Keratinocyte (primary cell): ENCODE results near the gene NARS2. TPM values are rescaled to one million over a fixed set of nuclear protein-coding genes. Genes with fewer than 3 reads are reported as not detected.

ENCODE experiments used
- DNase-seq: peaks from one replicate; pipeline ENCODE4 v3.0.0-alpha.2; 2011; ENCODE audit warnings: low read depth, missing footprints, low spot score
- FAIRE-seq: peaks from 2 replicates; lab custom pipeline; 2011; peaks lifted over from hg19 to GRCh38; lab: Jason Lieb, UNC
- H2AFZ ChIP-seq: 2 replicates; pipeline ENCODE4 v1.6.0; 2012; ENCODE audit warnings: low read length, control low read depth, inconsistent platforms; ENCODE audit not compliant: control insufficient read depth
- H3K27ac ChIP-seq: 2 replicates; pipeline ENCODE4 v1.5.1; 2011; ENCODE audit warnings: low read length; ENCODE audit not compliant: control insufficient read depth, insufficient read depth
- H3K27me3 ChIP-seq: 3 replicates; pipeline ENCODE4 v1.6.0; 2011; ENCODE audit warnings: low read length; ENCODE audit not compliant: control insufficient read depth, insufficient read depth; ENCODE audit errors: extremely low read depth
- H3K36me3 ChIP-seq, 2 experiments: 2 replicates in 1 of 2; 3 replicates in 1 of 2; pipeline ENCODE4 v1.5.1; 2011; ENCODE audit warnings: low read length in 2 of 2, mild to moderate bottlenecking in 1 of 2; ENCODE audit not compliant: control insufficient read depth in 2 of 2, insufficient read depth in 2 of 2; ENCODE audit errors: extremely low read depth in 1 of 2
- H3K4me1 ChIP-seq: 3 replicates; pipeline ENCODE4 v1.5.1; 2011; ENCODE audit warnings: low read length; ENCODE audit not compliant: control insufficient read depth, insufficient read depth; ENCODE audit errors: extremely low read depth
- H3K4me2 ChIP-seq: 3 replicates; pipeline ENCODE4 v1.6.0; 2011; ENCODE audit warnings: low read depth, low read length; ENCODE audit not compliant: control insufficient read depth, insufficient read depth; ENCODE audit errors: extremely low read depth
- H3K4me3 ChIP-seq, 3 experiments: fragments of 200-600 bp in 1 of 3; sonication (generic) in 1 of 3; 2 replicates in 2 of 3; 3 replicates in 1 of 3; pipeline ENCODE4 v1.5.1; 2011 to 2016; ENCODE audit warnings: low read length in 3 of 3, mild to moderate bottlenecking in 3 of 3, control low read depth in 2 of 3, inconsistent platforms in 1 of 3, low read depth in 1 of 3, mixed read lengths in 1 of 3, mixed run types in 1 of 3, moderate library complexity in 1 of 3; ENCODE audit not compliant: control insufficient read depth in 2 of 3, insufficient read depth in 2 of 3; ENCODE audit errors: extremely low read depth in 1 of 3
- H3K79me2 ChIP-seq: 2 replicates; pipeline ENCODE4 v1.6.0; 2012; ENCODE audit warnings: low read length; ENCODE audit not compliant: control insufficient read depth, insufficient read depth
- H3K9ac ChIP-seq: 3 replicates; pipeline ENCODE4 v1.6.0; 2011; ENCODE audit warnings: low read length; ENCODE audit not compliant: control insufficient read depth, insufficient read depth; ENCODE audit errors: extremely low read depth
- H3K9me1 ChIP-seq: 3 replicates; pipeline ENCODE4 v1.6.0; 2011; ENCODE audit warnings: low read length; ENCODE audit not compliant: control insufficient read depth, insufficient read depth; ENCODE audit errors: extremely low read depth
- H3K9me3 ChIP-seq: 2 replicates; pipeline ENCODE4 v1.5.1; 2012; ENCODE audit warnings: low read depth, low read length; ENCODE audit not compliant: control insufficient read depth
- H4K20me1 ChIP-seq: 3 replicates; pipeline ENCODE4 v1.6.0; 2011; ENCODE audit warnings: low read length; ENCODE audit not compliant: control insufficient read depth, insufficient read depth; ENCODE audit errors: extremely low read depth
- EZH2 ChIP-seq: IDR thresholded peaks from one replicate; pipeline ENCODE4 v1.6.1; 2012; ENCODE audit warnings: inconsistent platforms, mild to moderate bottlenecking, low read length, moderate library complexity
- dilution Hi-C: fragments of 300-500 bp; cut with MboI; formaldehyde crosslinking; loops from one replicate; pipeline ENCODE4 v1.7.0; 2020; ENCODE audit warnings: low sequenced_read_pairs; ENCODE audit not compliant: extremely low pct_ligation_motif_present
- polyA plus RNA-seq, 5 experiments: library from polyadenylated mRNA; depleted of rRNA in 3 of 5; stranded (reverse) in 3 of 5; stranded (forward) in 1 of 5; unstranded in 1 of 5; fragments of >200 nt; gene quantifications; 1 replicate in 1 of 5; 2 replicates in 3 of 5; 3 replicates in 1 of 5; pipeline versions ENCODE4 v1.2.1 to v1.2.3, GENCODE V29; 2011 to 2012; ENCODE audit warnings: missing spikeins in 2 of 5, low read depth in 1 of 5, low replicate concordance in 1 of 5
- TF ChIP-seq, protein P1 (sequence below), 3 experiments: IDR thresholded peaks in 1 of 3; conservative IDR thresholded peaks in 1 of 3; optimal IDR thresholded peaks in 1 of 3; 2 replicates in 2 of 3; 3 replicates in 1 of 3; pipeline versions ENCODE3 to v1.5.1; 2011; ENCODE audit warnings: low read length in 3 of 3, mild to moderate bottlenecking in 3 of 3, moderate library complexity in 2 of 3, control low read depth in 1 of 3, inconsistent platforms in 1 of 3; ENCODE audit not compliant: insufficient read depth in 2 of 3; ENCODE audit errors: extremely low read depth in 1 of 3

NARS2 gene
- polyA plus RNA-seq, 1 donor (not counting 4 experiments of a cell fraction or from before 2014, with no cell fraction given), result 28.8 TPM

DNA sequence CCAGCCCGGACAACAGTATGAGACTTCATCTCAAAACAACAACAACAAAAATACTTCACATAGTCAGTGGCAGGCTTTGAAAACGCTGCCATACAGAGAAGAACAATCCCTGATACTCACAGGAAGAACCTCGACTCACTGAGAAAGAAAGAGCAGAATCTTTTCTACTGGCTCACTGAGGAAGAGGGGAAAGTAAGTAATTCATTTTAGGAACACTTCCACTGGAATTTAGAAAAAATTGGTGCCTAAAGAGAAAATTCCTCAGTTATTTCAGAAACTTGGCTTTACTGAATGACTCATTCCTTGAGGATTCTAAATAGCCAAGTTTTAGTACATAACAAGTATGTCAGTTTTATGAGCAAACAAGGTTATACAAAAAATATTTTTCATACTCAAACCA lies 12.3 kb downstream of the NARS2 start:
- peaks cover 26% of the 10 kb centered on the region for H3K4me1 ChIP-seq
- H4K20me1 ChIP-seq, result peaks cover 2% of the 10 kb centered on the region
- no peak overlapping the region for H2AFZ ChIP-seq
- no peaks in the 10 kb centered on the region for H3K9me3 ChIP-seq
- H3K9ac ChIP-seq, result no peak overlapping the region
- FAIRE-seq (no peak), DNase-seq (no peak)
- H3K4me3 ChIP-seq, result no peak overlapping the region
- H3K79me2 ChIP-seq, result peaks cover 27% of the 10 kb centered on the region
- no peaks in the 10 kb centered on the region for H3K27me3 ChIP-seq
- dilution Hi-C loops, result no loop called here
- peak overlapping the region; percentile 33 for H3K4me2 ChIP-seq
- H3K9me1 ChIP-seq, result peaks cover 4% of the 10 kb centered on the region
- no peak for TF ChIP-seq EZH2
- TF ChIP-seq, protein P1, sequence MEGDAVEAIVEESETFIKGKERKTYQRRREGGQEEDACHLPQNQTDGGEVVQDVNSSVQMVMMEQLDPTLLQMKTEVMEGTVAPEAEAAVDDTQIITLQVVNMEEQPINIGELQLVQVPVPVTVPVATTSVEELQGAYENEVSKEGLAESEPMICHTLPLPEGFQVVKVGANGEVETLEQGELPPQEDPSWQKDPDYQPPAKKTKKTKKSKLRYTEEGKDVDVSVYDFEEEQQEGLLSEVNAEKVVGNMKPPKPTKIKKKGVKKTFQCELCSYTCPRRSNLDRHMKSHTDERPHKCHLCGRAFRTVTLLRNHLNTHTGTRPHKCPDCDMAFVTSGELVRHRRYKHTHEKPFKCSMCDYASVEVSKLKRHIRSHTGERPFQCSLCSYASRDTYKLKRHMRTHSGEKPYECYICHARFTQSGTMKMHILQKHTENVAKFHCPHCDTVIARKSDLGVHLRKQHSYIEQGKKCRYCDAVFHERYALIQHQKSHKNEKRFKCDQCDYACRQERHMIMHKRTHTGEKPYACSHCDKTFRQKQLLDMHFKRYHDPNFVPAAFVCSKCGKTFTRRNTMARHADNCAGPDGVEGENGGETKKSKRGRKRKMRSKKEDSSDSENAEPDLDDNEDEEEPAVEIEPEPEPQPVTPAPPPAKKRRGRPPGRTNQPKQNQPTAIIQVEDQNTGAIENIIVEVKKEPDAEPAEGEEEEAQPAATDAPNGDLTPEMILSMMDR (optimal IDR thresholded peaks at IDR 0.05 in 1 of 3, IDR thresholded peaks at IDR 0.05 in 1 of 3, conservative IDR thresholded peaks at IDR 0.05 in 1 of 3; ENCODE audit: extremely low read depth in 1 of 3, insufficient read depth in 2 of 3, low read length in 3 of 3), result no peak
- peak overlapping the region; percentile 37 for H3K27ac ChIP-seq
- peaks cover 8 to 10% of the 10 kb centered on the region in 2 experiments for H3K36me3 ChIP-seq

DNA sequence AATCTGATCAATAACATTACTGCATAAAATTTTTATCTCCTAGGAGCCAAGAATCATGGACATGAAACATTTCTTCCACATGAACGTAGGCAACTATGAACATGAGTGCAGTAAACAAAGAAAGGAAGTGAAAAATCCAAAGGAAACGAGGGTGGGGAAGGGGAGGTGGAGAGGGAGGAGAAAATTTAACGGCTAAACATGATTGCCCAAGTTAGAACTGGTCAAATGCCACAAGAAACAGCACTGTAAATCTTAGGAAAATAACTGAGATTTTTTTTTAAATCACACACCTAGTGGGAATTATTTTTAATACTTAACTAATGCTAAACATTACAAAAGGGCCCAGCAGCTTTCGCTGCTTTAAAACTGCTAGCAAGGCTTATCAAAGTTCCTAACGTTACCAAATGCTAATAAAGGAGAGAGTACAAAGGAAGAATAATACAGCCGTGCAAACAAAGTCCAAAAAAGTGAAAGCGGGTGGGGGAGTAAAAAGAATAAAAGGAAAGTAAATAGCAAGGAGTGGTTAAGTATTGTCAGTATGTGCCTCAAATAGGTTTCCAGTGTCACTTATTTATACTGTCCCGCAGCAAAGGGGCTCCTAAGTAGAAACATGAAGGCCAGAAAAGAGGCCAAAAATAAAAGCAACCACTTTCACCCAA lies 13.7 kb downstream of the NARS2 start:
- TF ChIP-seq, protein P1 (optimal IDR thresholded peaks at IDR 0.05 in 1 of 3, IDR thresholded peaks at IDR 0.05 in 1 of 3, conservative IDR thresholded peaks at IDR 0.05 in 1 of 3; ENCODE audit: extremely low read depth in 1 of 3, insufficient read depth in 2 of 3, low read length in 3 of 3), result no peak
- TF ChIP-seq EZH2, result no peak
- Histone ChIP-seq H3K36me3 (peaks cover 10 to 14% of the 10 kb centered on the region in 2 experiments), H3K4me3 (peak overlapping the region in 1 of 3 experiments; percentile 9), H3K9ac (no peak overlapping the region), H3K9me3 (no peaks in the 10 kb centered on the region), H2AFZ (no peak overlapping the region), H3K4me2 (peak overlapping the region; percentile 53), H3K27me3 (no peaks in the 10 kb centered on the region), H3K9me1 (peaks cover 5% of the 10 kb centered on the region), H3K79me2 (peaks cover 27% of the 10 kb centered on the region), H4K20me1 (peaks cover 2% of the 10 kb centered on the region), H3K4me1 (peaks cover 17% of the 10 kb centered on the region), H3K27ac (no peak overlapping the region)
- no peak for DNase-seq
- no peak for FAIRE-seq
- dilution Hi-C loops, result no loop called here
